22Rv1 (cell line): ENCODE data around the gene PFKM.

Experiments
- ZFX ChIP-seq: fragments of 450-650 bp; IDR thresholded peaks from 2 replicates; pipeline ENCODE4 v1.6.1; 2017; ENCODE audit warnings: antibody characterized with exemption, borderline replicate concordance
- TF ChIP-seq, protein P1 (sequence below): fragments of 450-650 bp; IDR thresholded peaks from 2 replicates; pipeline ENCODE4 v1.5.1; 2017; ENCODE audit warnings: mild to moderate bottlenecking

DNA sequence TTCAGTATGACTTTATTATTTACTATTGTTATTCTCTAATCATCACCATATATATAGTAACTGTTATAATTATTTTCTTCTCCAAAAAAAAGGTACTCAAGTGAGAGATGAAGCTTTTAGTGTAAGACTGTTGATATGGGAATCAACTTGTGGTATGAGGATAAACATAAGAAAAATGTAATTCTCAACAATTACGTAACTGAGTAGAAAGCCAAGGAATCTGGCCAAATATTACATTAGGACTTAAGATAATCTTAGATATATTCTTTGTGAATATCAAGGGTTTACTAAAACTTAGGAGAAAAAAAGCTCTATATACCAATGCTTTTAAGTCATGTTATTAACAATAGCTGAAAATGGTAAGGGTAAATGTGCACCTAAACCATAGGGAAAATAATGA is 26.6 kb upstream of the PFKM start:
- TF ChIP-seq, protein P1, sequence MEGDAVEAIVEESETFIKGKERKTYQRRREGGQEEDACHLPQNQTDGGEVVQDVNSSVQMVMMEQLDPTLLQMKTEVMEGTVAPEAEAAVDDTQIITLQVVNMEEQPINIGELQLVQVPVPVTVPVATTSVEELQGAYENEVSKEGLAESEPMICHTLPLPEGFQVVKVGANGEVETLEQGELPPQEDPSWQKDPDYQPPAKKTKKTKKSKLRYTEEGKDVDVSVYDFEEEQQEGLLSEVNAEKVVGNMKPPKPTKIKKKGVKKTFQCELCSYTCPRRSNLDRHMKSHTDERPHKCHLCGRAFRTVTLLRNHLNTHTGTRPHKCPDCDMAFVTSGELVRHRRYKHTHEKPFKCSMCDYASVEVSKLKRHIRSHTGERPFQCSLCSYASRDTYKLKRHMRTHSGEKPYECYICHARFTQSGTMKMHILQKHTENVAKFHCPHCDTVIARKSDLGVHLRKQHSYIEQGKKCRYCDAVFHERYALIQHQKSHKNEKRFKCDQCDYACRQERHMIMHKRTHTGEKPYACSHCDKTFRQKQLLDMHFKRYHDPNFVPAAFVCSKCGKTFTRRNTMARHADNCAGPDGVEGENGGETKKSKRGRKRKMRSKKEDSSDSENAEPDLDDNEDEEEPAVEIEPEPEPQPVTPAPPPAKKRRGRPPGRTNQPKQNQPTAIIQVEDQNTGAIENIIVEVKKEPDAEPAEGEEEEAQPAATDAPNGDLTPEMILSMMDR: no peak
- no peak for TF ChIP-seq ZFX
